ENCODE measurements around the gene CROCC. TPM values are rescaled to one million over a fixed set of nuclear protein-coding genes. Genes with fewer than 3 reads are reported as not detected.

The CROCC gene
- total RNA-seq, 1 donor from 2014 or later: 26.2 TPM

- no peak overlapping the region for H3K4me3 ChIP-seq (ENCODE audit: low read depth, low read length)
- no peaks in the 10 kb centered on the region for H3K27me3 ChIP-seq (ENCODE audit: control insufficient read depth, insufficient read depth, low read length)
- peaks cover 3% of the 10 kb centered on the region for H3K36me3 ChIP-seq (ENCODE audit: control insufficient read depth, insufficient read depth, low read length)
- no peak for DNase-seq (ENCODE audit: low read depth)
- TF ChIP-seq, protein P1, sequence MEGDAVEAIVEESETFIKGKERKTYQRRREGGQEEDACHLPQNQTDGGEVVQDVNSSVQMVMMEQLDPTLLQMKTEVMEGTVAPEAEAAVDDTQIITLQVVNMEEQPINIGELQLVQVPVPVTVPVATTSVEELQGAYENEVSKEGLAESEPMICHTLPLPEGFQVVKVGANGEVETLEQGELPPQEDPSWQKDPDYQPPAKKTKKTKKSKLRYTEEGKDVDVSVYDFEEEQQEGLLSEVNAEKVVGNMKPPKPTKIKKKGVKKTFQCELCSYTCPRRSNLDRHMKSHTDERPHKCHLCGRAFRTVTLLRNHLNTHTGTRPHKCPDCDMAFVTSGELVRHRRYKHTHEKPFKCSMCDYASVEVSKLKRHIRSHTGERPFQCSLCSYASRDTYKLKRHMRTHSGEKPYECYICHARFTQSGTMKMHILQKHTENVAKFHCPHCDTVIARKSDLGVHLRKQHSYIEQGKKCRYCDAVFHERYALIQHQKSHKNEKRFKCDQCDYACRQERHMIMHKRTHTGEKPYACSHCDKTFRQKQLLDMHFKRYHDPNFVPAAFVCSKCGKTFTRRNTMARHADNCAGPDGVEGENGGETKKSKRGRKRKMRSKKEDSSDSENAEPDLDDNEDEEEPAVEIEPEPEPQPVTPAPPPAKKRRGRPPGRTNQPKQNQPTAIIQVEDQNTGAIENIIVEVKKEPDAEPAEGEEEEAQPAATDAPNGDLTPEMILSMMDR (IDR thresholded peaks at IDR 0.05; ENCODE audit: insufficient read depth, low read length, poor library complexity, severe bottlenecking): no peak
These were observed 66.5 kb downstream of the CROCC start for GRCh38 chr1:16988210-16988609.

DNA sequence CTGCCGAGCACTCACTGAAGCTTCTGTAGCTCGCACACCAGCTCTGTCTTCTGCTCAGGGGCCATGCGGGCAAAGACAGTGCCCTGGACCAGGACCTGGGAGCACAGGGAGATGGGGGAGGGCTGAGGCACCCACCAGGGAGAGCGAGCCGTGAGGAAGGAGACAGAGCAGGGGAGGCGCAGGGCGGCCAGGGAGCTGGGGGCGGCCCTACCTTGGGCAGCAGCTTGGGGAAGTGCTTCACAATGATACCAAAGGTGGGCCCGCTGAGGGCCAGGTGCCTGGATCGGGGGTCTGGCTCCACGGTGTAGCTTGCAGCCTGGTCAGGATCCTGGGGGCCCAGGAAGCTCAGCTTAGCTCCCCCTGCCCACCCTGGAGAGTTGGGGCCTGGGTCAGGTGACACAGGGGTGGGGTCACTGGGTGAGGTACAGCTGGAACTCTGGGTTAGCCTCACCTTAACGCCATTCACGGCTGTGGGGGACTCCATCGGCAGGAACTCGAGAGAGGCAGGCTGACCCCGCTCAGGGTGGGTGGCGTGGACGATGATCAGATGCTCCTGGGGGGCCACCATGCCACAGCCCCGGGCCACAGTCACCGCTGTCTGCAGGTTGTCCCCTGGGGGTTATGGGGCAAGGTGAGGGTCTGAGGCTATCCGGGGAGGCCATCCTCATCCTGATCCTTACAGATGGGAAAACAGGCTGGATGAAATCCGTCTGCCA, 68.1 kb downstream of the CROCC start:
- no peak for DNase-seq (ENCODE audit: low read depth)
- Histone ChIP-seq H3K27me3 (ENCODE audit: control insufficient read depth, insufficient read depth, low read length) (no peaks in the 10 kb centered on the region), H3K36me3 (ENCODE audit: control insufficient read depth, insufficient read depth, low read length) (peaks cover 3% of the 10 kb centered on the region), H3K4me3 (ENCODE audit: low read depth, low read length) (no peak overlapping the region)
- TF ChIP-seq, protein P1 (IDR thresholded peaks at IDR 0.05; ENCODE audit: insufficient read depth, low read length, poor library complexity, severe bottlenecking): no peak

- TF ChIP-seq, protein P1 (IDR thresholded peaks at IDR 0.05; ENCODE audit: insufficient read depth, low read length, poor library complexity, severe bottlenecking): no peak
- Histone ChIP-seq H3K27me3 (ENCODE audit: control insufficient read depth, insufficient read depth, low read length) (no peaks in the 10 kb centered on the region), H3K36me3 (ENCODE audit: control insufficient read depth, insufficient read depth, low read length) (peaks cover 3% of the 10 kb centered on the region), H3K4me3 (ENCODE audit: low read depth, low read length) (no peak overlapping the region)
- DNase-seq (ENCODE audit: low read depth): no peak
These were observed 69.8 kb downstream of the CROCC start for GRCh38 chr1:16991571-16991970.

GRCh38 chr1:16992102-16992501, 70.4 kb downstream of the CROCC start:
- DNase-seq (ENCODE audit: low read depth): no peak
- TF ChIP-seq, protein P1 (IDR thresholded peaks at IDR 0.05; ENCODE audit: insufficient read depth, low read length, poor library complexity, severe bottlenecking): no peak
- no peak overlapping the region for H3K4me3 ChIP-seq (ENCODE audit: low read depth, low read length)
- peaks cover 3% of the 10 kb centered on the region for H3K36me3 ChIP-seq (ENCODE audit: control insufficient read depth, insufficient read depth, low read length)
- H3K27me3 ChIP-seq (ENCODE audit: control insufficient read depth, insufficient read depth, low read length): no peaks in the 10 kb centered on the region

DNA sequence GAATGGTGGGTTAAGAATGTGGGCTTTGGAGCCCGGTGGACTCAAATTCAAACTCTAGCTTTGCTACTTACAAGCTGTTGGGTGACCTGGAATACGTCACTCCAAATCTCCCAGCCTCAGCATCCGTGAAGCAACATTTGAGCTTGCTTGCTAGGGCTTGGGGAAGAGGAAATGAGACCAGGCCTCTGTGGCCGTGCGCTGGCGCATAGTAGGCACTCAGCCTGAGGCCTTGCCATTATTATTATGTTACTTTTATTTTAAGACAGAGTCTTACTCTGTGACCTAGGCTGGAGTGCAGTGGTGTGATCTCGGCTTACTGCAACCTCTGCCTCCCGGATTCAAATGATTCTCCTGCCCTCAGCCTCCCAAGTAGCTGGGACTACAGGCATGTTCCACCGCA, 70.9 kb downstream of the CROCC start:
- no peak for DNase-seq (ENCODE audit: low read depth)
- H3K4me3 ChIP-seq (ENCODE audit: low read depth, low read length): no peak overlapping the region
- H3K36me3 ChIP-seq (ENCODE audit: control insufficient read depth, insufficient read depth, low read length): peaks cover 3% of the 10 kb centered on the region
- TF ChIP-seq, protein P1 (IDR thresholded peaks at IDR 0.05; ENCODE audit: insufficient read depth, low read length, poor library complexity, severe bottlenecking): no peak
- no peaks in the 10 kb centered on the region for H3K27me3 ChIP-seq (ENCODE audit: control insufficient read depth, insufficient read depth, low read length)

DNA sequence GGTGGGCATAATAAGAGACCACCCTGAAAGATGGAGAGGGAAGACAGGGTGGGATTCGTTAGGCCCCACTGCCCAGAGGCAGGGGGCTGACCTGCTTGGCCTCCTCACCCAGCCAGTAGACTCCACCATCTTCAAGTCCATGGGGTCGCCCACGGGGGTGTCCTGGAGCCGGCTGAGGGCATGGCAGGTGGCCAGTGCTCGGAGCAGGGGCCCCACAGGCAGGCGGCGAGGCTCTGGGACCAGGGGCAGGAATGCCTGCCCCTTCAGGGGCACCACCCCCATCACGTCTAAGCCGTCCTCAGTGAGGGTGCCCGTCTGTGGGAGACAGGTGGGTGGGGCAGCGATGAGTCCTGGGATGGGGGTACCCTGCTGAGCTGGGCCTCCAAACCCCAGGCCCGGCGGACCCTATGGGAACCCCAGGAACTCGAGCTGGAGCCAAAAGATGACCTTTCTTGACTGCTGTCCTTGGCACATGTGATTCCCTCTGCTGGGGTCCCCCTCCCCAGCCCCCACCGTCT, 71.8 kb downstream of the CROCC start:
- no peaks in the 10 kb centered on the region for H3K27me3 ChIP-seq (ENCODE audit: control insufficient read depth, insufficient read depth, low read length)
- DNase-seq (ENCODE audit: low read depth): no peak
- H3K4me3 ChIP-seq (ENCODE audit: low read depth, low read length): no peak overlapping the region
- TF ChIP-seq, protein P1 (IDR thresholded peaks at IDR 0.05; ENCODE audit: insufficient read depth, low read length, poor library complexity, severe bottlenecking): no peak
- no peaks in the 10 kb centered on the region for H3K36me3 ChIP-seq (ENCODE audit: control insufficient read depth, insufficient read depth, low read length)
